GM06990 (cell line): Measurements from ENCODE around the gene MIEN1.
"Not testable (repeated sequence)": the region's sequence is repeated elsewhere in the genome, so short reads cannot be mapped to it uniquely, and the experiment has no call there.

ENCODE experiments used
- DNase-seq: peaks from one replicate; pipeline ENCODE4 v3.0.0-alpha.2; 2011; ENCODE audit not compliant: insufficient read length; ENCODE audit errors: extremely low read depth
- H3K27me3 ChIP-seq: replicated peaks from 2 replicates; pipeline ENCODE4 v1.6.0; 2011; ENCODE audit warnings: low read length; ENCODE audit not compliant: control insufficient read depth, insufficient read depth
- H3K36me3 ChIP-seq: 2 replicates; pipeline ENCODE4 v1.5.1; 2011; ENCODE audit warnings: low read length; ENCODE audit not compliant: control insufficient read depth, insufficient read depth
- H3K4me3 ChIP-seq: replicated peaks from 2 replicates; pipeline ENCODE4 v1.5.1; 2011; ENCODE audit warnings: low read depth, mild to moderate bottlenecking, control low read depth, low read length
- TF ChIP-seq, protein P1 (sequence below): IDR thresholded peaks from 2 replicates; pipeline ENCODE4 v1.5.1; 2011; ENCODE audit warnings: low read length, control low read depth, mild to moderate bottlenecking, inconsistent platforms; ENCODE audit not compliant: insufficient read depth, poor library complexity, severe bottlenecking

MIEN1 gene

GRCh38 chr17:39716879-39717536, 13.3 kb downstream of the MIEN1 start:
- TF ChIP-seq, protein P1, sequence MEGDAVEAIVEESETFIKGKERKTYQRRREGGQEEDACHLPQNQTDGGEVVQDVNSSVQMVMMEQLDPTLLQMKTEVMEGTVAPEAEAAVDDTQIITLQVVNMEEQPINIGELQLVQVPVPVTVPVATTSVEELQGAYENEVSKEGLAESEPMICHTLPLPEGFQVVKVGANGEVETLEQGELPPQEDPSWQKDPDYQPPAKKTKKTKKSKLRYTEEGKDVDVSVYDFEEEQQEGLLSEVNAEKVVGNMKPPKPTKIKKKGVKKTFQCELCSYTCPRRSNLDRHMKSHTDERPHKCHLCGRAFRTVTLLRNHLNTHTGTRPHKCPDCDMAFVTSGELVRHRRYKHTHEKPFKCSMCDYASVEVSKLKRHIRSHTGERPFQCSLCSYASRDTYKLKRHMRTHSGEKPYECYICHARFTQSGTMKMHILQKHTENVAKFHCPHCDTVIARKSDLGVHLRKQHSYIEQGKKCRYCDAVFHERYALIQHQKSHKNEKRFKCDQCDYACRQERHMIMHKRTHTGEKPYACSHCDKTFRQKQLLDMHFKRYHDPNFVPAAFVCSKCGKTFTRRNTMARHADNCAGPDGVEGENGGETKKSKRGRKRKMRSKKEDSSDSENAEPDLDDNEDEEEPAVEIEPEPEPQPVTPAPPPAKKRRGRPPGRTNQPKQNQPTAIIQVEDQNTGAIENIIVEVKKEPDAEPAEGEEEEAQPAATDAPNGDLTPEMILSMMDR = no peak
- DNase-seq = no peak
- H3K36me3 ChIP-seq = no peaks in the 10 kb centered on the region
- H3K4me3 ChIP-seq = no peak overlapping the region
- no peaks in the 10 kb centered on the region for H3K27me3 ChIP-seq

DNA sequence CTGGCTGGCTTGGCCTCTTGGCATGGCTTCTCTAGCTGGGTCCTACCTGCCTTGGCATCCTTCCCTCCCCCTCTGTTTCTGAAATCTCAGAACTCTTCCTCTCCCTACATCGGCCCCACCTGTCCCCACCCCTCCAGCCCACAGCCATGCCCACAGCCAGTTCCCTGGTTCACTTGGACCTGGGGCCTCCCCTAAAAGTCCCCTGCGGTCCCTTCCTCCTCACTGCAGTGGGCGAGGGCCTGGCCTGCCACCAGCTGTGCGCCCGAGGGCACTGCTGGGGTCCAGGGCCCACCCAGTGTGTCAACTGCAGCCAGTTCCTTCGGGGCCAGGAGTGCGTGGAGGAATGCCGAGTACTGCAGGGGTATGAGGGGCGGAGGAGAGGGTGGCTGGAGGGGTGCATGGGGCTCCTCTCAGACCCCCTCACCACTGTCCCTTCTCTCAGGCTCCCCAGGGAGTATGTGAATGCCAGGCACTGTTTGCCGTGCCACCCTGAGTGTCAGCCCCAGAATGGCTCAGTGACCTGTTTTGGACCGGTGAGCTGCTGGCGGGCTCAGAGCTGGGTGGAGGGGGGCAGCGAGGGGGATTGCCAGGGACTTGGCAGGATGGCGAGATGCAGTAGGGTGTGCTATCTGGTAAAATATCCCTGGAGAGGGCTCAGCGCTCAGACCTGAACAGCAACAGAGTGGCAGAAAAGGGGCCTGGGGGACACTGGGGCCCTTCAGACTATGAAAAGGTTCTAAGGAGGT, 14.1 kb downstream of the MIEN1 start:
- Histone ChIP-seq H3K27me3 (no peaks in the 10 kb centered on the region), H3K4me3 (no peak overlapping the region), H3K36me3 (no peaks in the 10 kb centered on the region)
- no peak for DNase-seq
- TF ChIP-seq, protein P1 = no peak

GRCh38 chr17:39715375-39716072, 14.8 kb downstream of the MIEN1 start:
- H3K4me3 ChIP-seq = no peak overlapping the region
- TF ChIP-seq, protein P1 = no peak
- no peaks in the 10 kb centered on the region for H3K36me3 ChIP-seq
- H3K27me3 ChIP-seq = no peaks in the 10 kb centered on the region
- DNase-seq = no peak

DNA sequence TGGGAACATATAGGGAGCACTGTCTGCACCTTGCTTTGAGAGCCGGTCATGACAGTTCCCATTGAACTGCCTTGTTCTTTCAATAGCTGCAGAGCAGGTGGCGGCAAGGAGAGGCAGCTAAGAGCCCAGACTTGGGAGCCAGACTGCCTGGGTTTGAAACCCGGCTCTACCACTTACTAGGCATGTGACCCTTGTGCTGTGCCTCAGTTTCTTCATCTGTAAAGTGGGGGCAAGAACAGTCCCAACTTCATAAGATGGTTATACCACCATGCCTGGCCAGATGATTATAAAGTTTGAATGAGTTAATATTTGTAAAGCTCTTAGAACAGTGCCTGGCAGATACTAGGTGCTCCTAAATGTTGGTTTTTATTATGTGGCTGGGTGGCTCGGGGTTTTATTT, 16.1 kb downstream of the MIEN1 start:
- H3K27me3 ChIP-seq = no peaks in the 10 kb centered on the region
- DNase-seq = no peak
- no peak overlapping the region for H3K4me3 ChIP-seq
- TF ChIP-seq, protein P1 = no peak
- no peaks in the 10 kb centered on the region for H3K36me3 ChIP-seq

DNA sequence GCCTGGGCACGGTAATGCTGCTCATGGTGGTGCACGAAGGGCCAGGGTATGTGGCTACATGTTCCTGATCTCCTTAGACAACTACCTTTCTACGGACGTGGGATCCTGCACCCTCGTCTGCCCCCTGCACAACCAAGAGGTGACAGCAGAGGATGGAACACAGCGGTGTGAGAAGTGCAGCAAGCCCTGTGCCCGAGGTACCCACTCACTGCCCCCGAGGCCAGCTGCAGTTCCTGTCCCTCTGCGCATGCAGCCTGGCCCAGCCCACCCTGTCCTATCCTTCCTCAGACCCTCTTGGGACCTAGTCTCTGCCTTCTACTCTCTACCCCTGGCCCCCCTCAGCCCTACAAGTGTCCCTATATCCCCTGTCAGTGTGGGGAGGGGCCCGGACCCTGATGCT, 18.5 kb downstream of the MIEN1 start:
- Histone ChIP-seq H3K27me3 (no peaks in the 10 kb centered on the region), H3K4me3 (no peak overlapping the region), H3K36me3 (no peaks in the 10 kb centered on the region)
- no peak for DNase-seq
- TF ChIP-seq, protein P1 = no peak

- not testable (repeated sequence) for H3K27me3 ChIP-seq, DNase-seq, H3K4me3 ChIP-seq
These were observed 19.3 kb downstream of the MIEN1 start for GRCh38 chr17:39711071-39711470.

More at GRCh38 chr17:39711071-39711470, 19.3 kb downstream of the MIEN1 start:
- not testable (repeated sequence) for H3K36me3 ChIP-seq
